Epidermal melanocyte (primary cell): ENCODE results near the gene EDRF1.
"Not testable (repeated sequence)": the region's sequence is repeated elsewhere in the genome, so short reads cannot be mapped to it uniquely, and the experiment has no call there.

Experiments used
- DNase-seq: peaks from one replicate; pipeline ENCODE4 v3.0.0; 2011; ENCODE audit warnings: low spot score; ENCODE audit not compliant: insufficient read length

Gene EDRF1

DNA sequence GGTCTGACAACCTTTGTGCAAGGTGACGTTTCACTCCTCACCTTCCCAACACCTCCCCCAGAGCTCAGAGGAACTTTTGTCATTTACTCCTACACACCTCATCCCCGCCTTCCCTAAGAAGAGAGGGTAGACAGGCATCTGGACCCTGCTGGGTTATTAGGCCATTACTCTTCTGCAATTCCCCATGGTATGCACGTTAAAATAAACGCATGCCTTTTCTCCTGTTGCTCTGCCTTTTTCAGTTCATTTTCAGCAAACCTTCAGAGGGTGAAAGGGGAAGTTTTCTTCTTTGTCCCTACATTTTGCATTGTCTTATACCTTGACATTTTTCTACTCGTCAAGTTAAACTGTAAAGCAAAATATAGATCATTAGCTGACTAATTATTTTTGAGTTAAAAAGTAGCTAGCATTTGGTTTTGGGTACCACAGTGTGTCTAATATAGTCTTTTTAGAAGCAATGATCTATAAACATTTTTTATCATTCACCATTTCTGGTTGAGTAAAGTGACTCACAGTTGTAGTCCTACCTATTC, 10.5 kb upstream of the EDRF1 start:
- DNase-seq, result no peak

DNA sequence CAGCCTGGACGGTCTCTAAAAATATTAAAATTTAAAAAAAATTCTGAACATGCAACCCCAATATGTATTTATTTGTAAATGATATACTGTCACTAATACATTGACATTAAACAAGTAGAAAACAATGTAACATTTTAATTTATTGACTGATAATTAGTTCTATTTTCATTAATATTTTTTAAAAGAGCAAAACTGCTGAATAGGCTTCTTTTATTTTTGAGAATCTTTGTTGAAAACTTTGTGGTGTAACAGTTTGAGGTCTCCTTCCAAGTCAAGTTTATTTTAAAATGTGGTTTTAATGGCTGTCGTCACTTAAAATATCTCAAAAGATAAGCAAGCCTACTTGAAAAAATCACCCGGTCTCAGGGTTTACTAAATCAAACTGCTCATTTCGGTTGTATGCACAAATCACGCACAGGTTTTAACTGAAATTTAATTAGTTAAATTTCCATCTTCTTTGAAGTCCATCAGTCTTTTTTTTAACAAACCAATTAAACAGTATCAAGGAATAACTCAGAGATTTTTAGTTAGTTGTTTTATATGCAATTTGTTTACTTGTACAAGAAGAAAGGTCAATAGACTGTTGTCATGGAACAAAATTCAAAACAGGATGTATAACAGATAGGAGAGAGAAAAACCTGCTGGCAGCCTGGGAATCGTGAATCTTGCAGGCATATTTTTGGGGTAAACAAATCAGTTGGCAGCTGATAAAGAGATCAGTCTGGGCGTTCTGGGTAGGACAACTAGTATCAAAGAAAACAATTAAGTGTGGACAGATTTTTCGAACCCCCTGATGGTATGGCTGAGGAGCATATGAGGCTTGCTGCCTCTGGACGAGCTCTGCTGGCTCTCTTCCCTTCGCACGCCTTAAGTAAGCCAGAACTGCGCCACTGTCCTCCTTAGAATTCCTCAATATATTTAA, 9.7 kb upstream of the EDRF1 start:
- DNase-seq, result no peak

DNA sequence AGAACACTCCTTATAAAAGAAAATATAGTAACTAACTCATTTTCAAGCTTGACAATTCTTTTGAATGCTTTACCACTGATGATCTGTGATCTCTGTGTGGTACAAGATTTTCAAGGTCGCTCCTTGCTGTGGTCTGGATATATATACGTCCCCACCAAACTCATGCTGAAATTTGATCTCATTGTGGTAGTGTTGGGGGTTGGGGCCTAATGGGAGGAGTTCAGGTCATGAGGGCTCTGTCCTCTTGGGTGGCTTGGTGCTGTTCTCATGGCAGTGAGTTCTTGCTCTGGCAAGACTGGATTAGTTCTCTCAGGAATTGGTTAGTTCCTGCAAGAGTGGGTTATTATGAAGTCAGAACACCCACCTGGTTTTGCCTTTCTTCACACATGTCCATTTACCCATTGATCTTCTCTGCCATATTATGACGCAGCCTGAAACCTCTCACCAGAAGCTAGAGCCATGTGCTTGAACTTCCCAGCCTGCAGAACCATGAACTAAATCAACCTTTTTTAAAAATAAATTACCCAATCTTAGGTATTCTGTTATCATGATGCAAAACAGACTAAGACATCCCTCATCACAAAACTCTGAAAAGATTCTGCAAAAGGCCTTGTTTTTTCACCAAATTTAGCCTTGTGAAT, 8.3 kb upstream of the EDRF1 start:
- DNase-seq, result no peak

DNA sequence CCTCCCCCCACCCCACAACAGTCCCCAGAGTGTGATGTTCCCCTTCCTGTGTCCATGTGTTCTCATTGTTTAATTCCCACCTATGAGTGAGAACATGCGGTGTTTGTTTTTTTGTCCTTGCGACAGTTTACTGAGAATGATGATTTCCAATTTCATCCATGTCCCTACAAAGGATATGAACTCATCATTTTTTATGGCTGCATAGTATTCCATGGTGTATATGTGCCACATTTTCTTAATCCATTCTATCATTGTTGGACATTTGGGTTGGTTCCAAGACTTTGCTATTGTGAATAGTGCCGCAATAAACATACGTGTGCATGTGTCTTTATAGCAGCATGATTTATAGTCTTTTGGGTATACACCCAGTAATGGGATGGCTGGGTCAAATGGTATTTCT, 4.8 kb upstream of the EDRF1 start:
- not testable (repeated sequence) for DNase-seq

DNA sequence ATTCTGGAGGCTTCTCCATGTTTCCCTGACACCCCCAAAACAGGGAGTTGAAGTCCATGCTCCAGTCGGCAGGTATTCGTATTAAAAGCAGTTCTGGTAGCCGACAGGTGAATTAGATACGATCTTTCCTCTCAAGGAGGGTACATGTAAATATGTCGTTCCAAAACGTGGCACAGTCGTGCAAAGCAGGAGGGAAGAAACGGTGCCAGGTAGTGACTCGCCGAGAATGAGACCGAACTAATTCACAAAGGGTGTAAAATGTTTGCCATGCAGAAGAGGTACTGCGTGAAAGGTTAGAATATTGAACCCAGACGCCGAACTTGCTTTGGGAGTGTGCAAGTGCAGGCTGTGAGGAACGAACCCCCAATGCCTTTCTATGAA, 483 bp downstream of the EDRF1 start:
- no peak for DNase-seq

DNA sequence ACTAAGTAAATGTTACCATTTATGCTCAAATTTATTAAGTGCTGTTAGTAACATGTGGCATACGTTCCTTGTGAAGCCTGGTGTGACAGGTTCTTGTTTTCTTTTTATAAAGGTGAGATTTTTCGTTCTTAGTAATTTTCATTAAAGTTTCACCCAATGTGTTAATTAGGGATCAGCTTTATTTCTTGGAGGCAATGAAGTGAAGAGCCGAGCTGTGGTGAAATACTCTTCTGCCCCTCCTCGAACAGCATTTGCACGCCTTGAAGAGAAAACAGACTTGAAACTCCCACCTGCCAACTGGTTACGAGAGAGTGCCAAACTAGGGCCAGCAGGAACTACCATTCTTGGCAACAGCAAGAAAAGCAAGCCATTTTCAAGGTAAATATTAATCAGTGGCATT, 1.5 kb downstream of the EDRF1 start:
- no peak for DNase-seq

DNA sequence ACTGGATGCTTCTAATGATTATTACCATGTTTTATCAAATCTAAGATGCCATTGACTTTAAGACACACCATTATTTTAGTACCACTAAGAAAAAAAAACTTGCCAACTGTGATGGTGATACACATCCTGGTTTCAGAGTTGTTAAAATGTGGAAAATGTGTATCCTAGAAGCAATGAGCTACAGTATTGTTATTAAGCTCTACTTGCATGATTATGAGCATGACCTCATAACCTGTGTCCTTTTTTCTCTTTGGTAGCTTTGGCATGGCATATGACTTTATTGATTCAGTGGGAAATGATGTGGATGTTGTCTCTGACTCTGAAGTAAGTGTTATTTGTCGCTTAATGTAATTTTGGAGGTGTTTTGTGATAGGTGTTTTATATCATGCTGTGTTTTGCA, 3.3 kb downstream of the EDRF1 start:
- DNase-seq, result no peak

DNA sequence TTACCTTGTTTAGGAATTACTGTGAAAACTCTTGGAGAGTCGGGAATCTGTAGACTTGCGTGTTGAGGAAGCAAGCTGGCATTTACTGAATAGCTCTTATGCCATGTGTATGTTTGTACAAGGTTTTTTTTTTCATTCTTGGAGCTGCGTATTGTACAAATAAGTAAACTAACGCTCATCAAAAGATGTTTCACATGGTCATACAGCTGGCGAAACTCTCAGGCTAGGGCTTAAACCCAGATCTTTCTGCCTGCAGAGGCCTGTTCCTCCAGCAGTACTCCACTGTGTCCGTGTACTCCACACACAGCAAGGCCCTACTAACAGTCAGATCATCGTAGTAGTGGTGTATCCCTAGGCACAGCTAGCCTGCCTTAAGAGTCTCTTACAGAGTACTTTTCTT, 7.4 kb downstream of the EDRF1 start:
- no peak for DNase-seq

DNA sequence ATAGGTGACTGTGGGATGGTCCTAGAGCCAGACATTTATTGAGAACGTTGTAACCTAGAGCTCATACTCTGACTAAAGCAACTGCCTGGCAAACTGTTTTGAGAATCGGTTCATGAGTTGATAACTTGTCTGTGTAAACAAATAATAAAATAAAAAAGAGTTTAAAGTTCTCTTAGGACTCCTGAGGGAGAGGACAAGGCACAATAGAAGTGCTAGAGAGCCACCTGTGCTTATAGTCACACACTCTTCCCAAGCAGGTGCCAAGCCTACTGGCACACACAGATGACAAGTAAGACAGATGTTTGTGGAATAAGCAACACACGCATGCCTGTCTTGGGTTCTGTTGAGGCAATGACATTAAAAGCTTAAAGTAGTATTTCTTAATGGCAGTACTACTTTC, 7.9 kb downstream of the EDRF1 start:
- DNase-seq, result no peak

DNA sequence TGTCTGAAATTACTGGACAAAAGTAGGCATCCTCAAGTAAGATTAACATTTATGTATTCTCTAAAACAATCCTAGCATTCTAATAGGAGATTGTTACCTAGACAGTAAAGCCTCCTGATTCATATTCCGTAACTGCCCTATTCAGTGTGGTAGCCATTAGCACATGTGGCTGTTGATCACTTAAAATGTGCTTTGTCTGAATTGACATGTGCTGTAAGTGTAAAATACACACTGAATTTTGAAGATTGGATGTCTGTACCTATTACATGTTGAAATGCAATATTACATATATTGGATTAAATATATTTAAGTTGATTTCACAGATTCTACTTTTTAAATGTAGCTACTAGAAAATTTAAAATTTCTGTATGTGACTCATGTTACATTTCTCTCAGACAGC, 14.6 kb downstream of the EDRF1 start:
- no peak for DNase-seq

DNA sequence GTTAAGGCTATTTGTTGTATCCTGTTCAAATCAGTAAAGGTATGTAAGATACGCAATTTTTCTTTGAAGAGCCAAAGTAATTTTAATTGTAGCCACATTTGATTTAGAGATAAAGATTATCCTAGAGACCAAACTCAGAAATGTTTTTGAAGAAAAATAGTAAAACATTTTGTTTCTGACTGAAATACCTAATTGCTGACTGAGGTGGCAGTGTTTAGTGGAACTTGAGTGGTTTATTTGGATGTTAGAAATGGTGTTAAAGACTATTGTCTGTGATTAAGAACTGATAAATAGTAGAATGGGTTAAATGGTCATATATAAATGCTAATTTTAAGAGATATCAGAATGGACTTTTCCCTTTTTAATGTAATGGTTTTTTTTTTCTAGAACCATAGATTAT, 15.3 kb downstream of the EDRF1 start:
- DNase-seq, result no peak

DNA sequence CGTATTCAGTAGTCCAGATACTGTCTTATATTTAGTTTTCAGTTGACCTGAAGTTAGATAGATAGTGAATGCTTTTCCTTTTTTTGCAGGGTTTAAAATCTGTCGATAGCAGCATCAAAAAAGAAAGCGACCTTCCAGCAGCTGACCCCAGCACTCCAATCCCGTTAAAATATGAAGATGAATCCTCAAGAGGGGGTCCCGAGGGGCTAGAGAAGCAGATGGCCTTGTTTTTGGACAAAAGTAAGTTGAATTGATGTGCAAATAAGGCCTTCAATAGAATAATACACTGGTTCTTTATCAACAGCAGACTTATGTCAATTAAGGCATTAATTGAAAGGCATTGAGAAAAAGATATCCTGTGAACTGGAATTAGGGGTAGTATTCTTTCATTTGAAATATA, 18.7 kb downstream of the EDRF1 start:
- DNase-seq, result no peak

DNA sequence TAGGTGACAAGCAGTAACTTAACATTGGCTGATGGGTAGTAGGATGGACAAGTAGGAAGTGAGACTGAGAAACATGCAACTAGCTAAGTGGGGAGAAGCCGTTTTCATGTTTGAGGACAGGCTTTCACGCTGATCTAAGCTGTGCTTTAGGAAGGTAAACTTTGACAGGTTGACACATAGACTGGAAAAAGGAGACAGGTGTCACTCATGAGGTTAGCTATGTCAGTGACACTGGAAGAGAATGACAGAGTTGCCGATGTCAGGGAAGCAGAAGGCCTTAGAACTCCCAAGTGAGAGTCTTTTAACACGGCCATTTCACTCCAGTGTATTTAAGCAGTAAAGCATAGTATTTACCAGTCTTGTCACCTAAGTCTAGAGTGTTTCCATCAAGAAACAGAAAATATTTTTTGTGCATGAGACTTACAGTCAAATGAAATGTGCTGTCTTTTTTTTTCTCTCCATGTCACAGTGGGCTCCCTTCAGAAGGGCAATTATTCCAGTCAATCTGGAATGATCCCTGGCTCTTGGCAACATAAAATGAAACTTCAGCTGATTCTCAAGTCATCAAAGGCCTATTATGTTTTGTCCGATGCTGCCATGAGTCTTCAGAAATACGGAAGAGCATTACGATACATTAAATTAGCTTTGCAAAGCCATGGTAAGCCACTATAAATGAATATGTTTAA, 20.6 kb downstream of the EDRF1 start:
- DNase-seq, result peak; percentile 60

DNA sequence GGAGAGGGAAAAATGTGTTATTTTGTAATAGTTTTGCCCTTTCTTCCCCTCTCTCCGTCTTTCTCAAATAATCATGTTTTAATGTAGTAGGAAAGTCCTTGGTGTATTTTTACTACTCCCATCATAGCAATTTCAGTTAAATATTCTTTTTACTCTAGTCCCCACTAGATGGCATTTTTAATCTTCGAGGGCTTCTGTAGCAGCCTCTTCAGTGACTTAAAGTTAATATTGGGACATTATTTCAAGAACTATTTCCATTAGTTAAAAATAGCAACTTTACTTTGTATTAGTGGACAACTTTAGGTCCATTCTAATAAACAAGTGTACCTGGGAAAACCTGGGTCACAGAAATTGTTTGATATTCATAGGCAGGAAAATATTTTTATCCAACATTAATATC, 23.0 kb downstream of the EDRF1 start:
- DNase-seq, result no peak

DNA sequence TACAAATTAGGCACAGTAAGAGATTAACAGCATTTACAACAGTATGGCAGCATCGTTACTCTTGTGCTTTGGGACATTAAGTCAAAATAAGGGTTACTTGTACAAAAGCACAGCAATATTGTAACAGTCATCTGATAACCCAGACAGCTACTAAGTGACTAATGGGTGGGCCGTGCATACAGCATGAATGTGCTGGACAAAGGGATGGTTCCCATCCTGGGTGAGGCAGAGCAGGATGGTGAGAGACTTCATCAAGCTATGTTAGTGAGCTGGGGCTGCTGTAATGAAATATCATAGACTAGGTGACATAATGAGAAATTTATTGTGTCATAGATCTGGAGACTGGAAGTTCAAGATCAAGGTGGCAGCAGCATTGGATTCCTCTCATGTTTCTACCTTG, 25.4 kb downstream of the EDRF1 start:
- DNase-seq, result no peak

DNA sequence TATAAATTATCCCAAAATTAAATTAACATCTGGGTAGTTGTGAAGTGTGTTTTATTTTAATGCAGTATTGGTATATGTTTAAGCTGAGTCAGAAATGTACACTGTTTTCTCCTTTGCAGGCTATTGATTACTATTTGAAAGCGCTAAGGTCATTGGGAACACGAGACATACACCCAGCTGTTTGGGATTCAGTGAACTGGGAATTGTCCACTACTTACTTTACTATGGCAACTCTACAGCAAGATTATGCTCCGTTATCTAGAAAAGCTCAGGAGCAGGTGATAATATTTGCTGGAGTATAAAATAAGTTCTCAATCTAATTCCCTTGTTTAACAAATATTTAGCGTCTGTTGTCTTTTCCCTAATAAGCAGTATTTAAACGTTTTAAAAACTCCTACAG, 27.9 kb downstream of the EDRF1 start:
- no peak for DNase-seq

DNA sequence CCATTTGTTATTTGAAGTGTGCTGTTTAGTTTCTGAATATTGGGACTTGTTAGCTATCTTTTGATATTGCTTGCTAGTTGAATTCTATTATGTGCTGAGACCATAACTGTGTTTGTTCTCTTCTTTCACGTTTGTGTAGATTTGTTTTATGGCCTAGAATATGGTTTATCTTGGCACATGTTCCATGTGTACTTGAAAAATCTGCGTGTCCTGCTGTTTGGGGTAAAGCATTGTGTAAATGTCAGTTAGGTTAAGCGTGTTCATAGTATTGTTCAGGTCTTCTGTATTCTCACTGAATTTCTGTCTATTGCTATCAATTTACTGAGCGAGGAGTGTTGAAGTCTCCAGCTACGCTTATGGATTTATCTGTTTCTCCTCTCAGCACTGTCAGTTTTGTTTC, 36.7 kb downstream of the EDRF1 start:
- no peak for DNase-seq

DNA sequence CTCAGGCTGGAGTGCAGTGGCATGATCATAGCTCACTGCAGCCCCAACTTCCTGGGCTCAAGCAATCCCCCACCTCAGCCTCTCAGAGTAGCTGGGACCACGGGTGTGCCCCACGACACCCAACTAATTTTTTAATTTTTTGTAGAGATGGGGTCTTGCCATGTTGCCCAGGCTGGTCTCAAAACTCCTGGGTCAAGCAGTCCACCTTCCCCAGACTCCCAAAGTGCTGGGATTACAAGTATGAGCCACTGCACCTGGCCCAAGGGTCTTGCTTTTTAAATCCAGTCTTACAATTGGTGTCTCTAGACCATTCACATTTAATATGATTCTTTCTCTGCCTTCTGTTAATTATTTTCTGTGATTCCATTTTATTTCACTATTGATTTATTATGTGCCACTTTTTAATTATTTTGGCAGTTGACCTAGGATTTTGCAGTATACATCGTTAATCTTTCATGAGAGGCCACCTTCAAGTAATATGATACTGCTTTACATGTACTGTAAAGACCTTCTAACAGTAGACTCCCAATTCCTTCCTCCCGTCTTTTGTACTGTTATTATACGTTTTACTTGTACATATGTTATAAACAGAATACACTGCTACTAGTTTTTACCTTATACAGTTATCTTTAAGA, 37.5 kb downstream of the EDRF1 start:
- no peak for DNase-seq

DNA sequence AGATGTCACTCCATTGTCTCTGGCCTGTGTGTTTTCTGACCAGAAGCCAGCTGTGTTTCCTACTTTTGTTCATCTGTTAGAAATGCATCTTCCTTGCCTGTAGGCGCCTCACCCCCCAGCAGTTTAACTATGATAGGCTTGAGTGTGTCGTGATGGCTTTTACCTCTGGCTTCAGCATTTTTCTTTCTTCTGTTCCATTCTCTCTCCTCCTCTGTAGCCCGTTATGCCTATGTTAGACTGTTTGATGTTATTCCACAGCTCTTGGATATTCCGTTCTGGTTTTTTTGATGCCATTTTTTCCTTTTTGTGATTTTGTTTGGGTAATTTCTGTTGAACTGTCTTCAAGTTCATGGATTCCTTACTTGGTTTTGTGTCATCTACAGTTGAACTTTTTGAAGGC, 38.2 kb downstream of the EDRF1 start:
- no peak for DNase-seq

DNA sequence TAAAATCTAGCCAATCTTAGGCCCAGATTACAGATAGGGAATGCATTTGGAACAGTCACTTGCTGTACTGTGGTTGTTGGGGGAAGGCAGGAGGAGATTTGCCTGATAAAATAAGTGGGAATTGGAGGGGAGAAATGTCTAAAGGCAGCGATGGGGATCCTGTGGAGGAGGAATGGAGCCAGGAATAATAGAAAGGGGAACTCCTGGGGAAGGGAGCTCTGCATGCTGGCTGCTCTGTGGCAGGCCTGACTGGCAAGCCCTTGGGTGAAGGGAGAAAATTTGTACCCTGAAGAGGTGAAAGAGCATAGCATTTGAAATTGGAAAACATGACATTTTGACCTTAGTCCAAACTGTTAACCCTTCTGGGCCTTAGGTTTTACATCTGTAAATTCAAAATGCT, 42.5 kb downstream of the EDRF1 start:
- DNase-seq, result no peak

DNA sequence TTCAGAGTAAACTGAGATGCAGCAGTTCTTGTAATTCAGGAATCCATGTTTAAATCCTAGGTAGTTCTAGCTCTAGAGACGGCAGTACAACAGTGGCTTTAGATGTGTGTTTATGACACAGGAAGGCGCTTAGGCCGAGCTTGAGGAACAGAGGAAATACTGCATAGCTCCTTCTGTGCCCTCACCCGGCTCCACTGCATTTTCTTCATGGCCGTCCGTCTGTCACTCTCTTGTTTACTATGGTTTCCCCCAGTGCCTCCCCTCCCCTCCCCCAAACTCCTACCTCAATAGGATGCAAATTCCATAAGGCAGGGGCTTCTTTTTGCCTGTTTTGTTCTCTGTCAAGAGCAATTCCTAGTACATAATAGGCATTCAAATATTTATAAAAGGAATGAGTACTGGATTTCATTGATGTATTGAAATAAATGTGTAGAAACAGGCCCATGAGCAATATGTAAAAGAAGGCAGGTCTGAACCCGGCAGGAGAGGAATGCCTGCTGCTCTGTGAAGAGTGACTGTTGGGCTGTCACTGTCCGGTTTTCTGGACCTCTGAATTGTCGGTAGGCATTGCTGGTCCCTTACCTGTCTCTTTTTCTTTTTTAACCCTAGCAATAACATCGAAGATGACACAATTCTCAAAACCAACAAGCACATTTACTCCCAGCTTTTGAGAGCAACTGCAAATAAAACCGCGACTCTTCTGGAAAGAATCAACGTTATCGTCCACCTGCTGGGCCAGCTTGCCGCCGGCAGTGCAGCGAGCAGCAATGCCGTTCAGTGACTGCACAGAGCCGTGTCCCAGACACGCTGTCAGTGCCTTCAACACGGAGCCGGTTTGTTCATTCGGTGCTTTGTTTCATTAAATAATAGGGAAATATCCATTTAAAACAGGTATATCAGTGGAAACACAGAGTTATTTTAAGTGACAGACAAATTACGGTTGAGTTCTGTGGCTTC, 43.5 kb downstream of the EDRF1 start:
- DNase-seq, result no peak
